DMS53 (cell line): Measurements from ENCODE around the gene TBC1D8.

Experiments
- DNase-seq: peaks from one replicate; lab custom pipeline; 2025; lab: John Stamatoyannopoulos, UW

The TBC1D8 gene

GRCh38 chr2:101135412-101136296 lies 15.5 kb downstream of the TBC1D8 start:
- DNase-seq = peak; percentile 55

- DNase-seq = no peak
Measured at GRCh38 chr2:101133492-101134100, 17.6 kb downstream of the TBC1D8 start.

- DNase-seq = peak; percentile 27
Measured at GRCh38 chr2:101132202-101132601, 19.0 kb downstream of the TBC1D8 start.

DNA sequence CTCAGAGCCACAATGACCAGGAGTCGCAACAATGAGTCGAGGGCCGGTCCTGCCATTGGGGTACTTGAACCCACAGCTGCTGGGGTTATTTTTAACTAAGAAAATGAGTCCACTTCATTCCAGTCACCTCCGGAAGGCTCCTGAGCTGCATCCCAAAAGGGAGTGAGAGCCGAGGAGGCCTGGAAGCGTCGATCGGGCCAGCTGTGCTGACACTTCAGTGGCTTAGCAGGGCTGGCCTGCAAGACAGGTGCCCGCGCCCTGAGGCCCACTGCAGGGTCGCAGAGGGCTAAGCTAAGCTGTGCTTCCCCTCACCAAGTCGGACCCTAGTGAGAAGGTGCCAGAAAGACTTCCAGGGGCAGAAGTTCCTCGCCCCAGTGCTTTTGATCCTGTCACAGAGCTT lies 21.1 kb downstream of the TBC1D8 start:
- no peak for DNase-seq

DNA sequence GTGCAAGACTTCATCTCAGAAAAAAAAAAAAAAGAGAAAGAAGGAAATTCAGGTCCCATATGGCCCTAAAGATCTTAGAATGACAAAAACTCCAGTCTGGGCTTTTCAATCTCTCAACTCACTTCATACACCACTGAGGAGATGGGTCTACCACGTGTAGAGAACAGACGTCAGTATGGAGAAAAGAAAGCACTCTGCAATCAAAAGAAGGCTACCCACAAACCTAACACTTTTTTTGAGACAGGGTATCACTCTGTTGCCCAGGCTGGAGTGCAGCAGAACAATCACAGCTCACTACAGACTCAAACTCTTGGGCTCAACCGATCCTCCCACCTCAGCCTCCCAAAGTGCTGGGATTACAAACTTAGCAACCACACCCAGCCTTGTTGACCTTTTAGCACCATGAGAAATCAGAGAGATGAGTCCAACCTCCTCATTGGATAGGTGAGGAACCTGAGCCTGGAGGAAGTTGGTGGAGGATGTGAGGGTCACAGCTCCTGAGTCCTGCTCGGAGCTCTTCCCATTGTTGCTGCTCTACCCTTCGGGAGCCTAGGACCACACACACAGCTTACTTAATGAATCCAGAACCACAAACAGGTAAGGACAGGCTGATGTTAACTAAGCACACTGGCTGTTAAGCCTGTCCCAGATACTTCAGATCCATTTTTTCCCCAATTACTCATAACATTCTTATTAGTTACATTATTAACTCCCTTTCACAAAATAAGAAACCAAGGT lies 23.7 kb downstream of the TBC1D8 start:
- DNase-seq = peak; percentile 77

DNA sequence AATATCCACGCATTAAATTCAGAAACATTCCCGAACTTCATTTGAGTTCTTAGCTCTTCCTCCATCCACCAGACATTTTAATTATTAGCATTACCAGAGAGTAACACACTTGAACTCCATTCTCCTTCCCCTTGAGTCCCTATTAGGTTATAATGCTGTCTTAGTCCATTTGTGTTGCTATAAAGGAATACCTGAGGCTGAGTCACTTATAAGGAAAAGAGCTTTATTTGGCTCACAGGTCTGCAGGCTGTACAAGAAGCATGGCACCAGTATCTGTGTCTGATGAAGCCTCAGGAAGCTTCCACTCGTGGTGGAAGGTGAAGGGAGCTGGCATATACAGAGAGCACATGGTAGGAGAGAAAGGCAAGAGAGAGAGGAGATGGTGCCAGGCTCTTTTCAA lies 25.4 kb downstream of the TBC1D8 start:
- DNase-seq = peak; percentile 16

DNA sequence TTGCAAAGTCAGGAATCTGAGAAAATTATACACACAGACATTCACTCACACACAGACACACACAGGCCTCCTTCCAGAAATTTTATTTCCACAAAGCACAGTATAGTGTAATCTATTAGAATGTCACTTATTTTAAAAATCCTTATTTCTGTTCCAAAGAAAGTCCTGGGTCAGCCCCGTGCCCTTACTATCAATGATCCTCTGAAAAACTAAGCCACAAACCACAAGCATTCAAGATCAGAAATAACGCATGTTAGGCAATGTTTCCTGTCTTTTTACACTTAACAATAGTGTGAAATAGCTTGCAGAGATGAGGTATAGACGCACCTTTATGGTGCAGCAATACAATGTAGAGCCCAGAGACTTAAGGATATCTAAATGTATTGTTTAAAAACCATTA lies 25.8 kb downstream of the TBC1D8 start:
- DNase-seq = no peak

DNA sequence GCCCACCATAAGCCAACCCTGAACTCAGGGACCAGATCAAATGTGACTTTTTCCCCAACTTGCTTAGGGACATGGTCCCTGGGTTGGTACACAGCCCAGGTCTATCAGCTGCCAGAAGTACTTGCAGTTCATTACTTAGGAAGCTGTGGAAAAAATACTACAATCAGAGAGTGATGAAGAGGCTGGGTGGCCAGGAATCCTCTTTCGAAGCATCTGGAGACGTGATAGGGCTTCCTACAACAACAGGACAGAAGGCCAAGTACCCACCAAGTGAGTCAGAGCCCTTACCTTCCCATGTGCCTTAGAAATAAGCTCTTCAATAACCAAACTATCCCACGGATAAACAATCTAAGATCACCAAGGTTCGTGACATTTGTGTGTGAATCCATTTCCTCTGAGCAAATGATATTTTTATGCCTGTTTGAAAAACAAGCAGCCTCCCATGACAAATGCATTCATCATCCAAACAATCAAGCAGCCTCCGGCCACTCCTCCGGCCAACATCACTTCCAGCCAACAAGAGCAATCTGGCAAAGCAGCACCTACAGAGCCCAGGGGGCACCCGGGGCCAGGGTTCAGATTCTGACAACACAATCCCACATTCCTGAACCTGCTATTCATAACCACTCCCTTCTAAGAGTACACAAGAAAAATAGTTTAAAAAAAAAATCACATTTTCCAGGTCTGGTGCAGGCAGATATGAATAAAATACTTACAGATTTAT lies 26.4 kb downstream of the TBC1D8 start:
- peak; percentile 88 for DNase-seq

- DNase-seq = no peak
Measured at GRCh38 chr2:101123795-101124471, 27.2 kb downstream of the TBC1D8 start.

DNA sequence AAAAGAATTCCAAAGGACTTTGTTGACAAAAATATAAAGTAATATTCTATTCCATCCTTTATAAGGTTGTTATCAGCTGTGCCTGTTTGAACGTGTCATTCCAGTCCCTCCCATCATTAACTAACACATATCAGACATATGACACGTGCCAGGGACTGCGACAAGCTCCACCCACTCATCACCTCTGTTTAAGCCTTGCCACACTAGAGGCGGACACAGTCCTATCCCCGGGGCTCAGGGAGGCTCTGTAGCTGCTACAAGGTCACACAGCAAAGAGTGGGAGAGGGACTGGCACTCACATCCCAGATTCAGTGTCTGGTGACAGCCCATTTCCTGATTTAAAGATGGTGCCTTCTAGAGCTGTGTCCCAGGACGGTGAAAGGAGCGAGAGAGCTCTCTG lies 30.0 kb downstream of the TBC1D8 start:
- DNase-seq = peak; percentile 75

- DNase-seq = peak; percentile 98
Measured at GRCh38 chr2:101120124-101120996, 30.8 kb downstream of the TBC1D8 start.

GRCh38 chr2:101119431-101119830 lies 31.8 kb downstream of the TBC1D8 start:
- peak; percentile 46 for DNase-seq

DNA sequence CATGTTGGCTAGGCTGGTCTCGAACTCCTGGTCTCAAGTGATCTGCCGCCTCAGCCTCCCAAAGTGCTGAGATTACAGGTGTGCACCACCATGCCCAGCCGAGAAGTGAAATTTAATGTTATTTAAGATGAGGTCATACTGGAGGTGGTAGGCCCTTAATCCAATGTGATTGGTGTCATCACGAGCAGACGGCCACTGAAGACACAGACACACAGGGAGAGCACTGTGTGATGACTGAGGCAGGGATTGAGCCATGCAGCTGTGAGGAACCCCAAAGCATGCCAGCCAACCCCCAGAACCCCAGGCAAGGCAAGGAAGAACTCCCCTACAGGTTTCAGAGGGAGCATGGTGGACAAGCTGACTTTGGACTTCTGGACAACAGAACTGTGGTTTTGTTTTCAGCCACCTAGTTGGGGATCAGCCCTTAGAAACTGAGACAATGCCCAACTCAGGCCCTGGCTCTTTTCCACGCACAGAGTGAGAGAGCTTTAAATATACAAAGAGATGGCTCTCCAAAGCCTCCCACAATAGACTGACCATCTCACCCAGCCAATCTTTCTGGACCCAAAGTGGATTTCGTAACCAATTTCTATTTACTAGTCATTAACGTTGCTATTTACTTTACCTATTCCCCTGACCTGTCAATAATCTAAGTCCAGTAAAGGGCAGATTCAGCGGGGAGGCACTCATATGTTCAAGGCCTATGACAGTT lies 34.2 kb downstream of the TBC1D8 start:
- DNase-seq = peak; percentile 70

GRCh38 chr2:101116348-101116747 lies 34.8 kb downstream of the TBC1D8 start:
- peak; percentile 26 for DNase-seq

GRCh38 chr2:101115664-101116063 lies 35.5 kb downstream of the TBC1D8 start:
- DNase-seq = no peak

GRCh38 chr2:101114815-101115214 lies 36.4 kb downstream of the TBC1D8 start:
- DNase-seq = peak; percentile 52

DNA sequence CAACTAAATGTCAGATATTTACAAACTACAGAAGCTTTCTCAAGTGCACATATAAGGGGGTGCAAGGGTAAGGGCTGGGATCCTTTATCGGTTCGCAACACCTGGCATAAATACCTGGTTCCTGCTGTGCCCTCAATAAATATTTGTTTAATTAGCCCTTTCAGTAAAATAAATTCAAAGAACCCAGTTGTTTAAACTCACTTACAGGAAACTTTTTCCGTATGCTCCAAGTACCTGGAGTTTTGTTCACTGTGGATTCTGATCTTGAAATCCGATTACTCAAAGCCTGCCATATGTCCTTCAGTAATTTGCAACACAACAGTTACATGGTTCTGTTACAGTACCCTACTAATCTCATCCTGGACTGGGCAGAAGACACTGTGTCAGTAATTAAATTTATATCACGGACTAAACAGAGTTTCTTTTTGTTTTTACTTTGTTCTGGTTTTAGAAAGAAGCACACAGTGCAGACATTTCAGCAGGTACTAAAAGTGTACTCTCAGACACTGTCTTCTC lies 36.9 kb downstream of the TBC1D8 start:
- DNase-seq = peak; percentile 59

DNA sequence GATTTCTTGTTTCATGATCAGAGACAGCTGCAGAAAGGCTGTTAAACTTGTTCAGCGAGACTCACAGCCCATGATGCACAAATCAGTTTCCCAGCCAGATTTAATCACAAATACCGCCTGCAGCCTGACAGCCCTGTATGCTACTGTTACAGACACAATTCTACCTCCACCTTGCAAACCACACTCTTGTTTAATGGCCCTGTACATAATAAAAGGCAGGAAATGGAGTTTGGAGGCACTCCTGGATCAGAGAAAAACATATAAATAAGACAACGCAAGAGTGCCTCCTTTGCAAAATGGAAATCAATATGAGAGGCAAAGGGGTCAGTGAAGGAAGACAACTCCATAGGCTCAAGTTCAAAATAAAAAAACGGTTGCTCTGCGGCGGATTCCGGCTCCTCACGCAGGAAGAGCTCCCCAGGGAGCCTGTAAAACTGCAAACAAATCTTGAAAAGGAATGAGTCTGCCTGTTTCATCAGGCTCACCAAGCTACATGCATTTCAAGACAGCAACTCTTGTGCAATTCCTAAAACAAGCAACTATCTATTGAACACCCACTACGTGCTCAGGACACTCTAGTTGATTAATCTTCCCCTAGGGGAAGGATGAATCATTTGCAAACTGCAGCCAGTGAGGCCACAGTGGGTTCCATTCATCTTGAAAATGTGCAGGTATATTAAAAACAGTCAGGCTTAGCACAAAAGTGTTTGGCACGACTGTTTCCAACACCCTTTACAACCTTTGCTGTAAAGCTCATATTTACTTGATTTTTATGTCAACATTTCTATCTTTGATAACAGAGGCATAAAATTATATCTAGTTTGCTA lies 37.5 kb downstream of the TBC1D8 start:
- DNase-seq = peak; percentile 81

DNA sequence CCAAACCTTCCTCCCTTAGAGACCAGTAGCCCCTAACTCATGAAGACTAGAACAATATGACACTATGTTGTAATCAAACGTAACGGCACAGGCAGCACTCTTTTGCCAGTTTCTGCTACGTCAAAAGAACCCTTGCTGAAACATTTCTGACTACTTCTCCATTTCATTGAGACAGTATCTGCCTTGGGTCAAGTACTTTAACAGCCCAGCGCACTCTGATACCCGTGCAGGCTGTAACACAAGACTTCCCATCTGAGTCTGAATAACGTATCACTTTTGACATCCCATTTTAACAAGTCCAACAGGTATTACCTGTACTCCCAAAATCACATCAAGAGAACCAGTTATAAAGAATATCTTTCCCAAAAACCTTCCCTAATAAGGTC lies 38.4 kb downstream of the TBC1D8 start:
- peak; percentile 53 for DNase-seq
